ENCODE measurements around the gene NCR1. TPM values are rescaled to one million over a fixed set of nuclear protein-coding genes. Genes with fewer than 3 reads are reported as not detected.

Gene NCR1
- total and polyA plus RNA-seq, 10 of the 15 experiments (the other 5 are each of a cell fraction or from before 2014, with no cell fraction given), result 0.06 to 6.9 (median 0.13) TPM; not detected in 7

DNA sequence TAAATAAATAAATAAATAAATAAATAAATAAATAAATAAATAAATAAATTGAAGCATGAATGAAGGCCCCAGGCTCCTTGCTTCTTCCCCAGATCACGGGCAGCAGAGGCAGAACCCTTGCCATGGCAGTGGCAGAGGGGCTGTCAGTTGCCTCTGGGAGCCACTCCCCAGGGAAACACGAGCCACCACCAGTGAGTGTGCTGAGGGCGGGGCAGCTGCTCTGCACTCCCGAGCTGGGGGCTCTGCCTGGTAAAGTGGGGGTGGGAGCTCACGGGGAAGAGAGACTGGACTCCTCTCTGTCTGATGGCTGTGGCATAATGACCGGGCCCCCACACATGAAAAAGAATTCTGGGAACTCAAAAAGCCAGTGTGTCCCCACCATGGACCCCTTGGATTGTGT is 24.1 kb upstream of the NCR1 start:
- BruUV-seq (replicated peaks), result no TSS peak
- Histone ChIP-seq H4K20me1 (ENCODE audit: control insufficient read depth, insufficient read depth) (no peaks in the 10 kb centered on the region), H2AFZ (ENCODE audit: control insufficient read depth, low read depth, low read length) (no peak overlapping the region), H3K36me3 (ENCODE audit: control insufficient read depth in 2 of 2, insufficient read depth in 2 of 2, low read length in 1 of 2) (no peaks in the 10 kb centered on the region), H3K4me3 (no peak overlapping the region), H3K27me3 (replicated peaks in 1 of 2; ENCODE audit: control insufficient read depth in 2 of 2, insufficient read depth in 2 of 2, low read length in 1 of 2) (no peaks in the 10 kb centered on the region; a peak in 1 of 4 replicates), H3K79me2 (ENCODE audit: control insufficient read depth, insufficient read depth, low read length) (no peaks in the 10 kb centered on the region), H3K4me1 (ENCODE audit: control insufficient read depth, insufficient read depth, low read length) (peaks cover 3% of the 10 kb centered on the region; the same call in 1 of the 2 replicates), H3K27ac (ENCODE audit: control insufficient read depth, insufficient read depth) (no peak overlapping the region), H3K9me3 (replicated peaks; ENCODE audit: control insufficient read depth, insufficient read depth, low read length) (no peaks in the 10 kb centered on the region), H3K4me2 (ENCODE audit: control insufficient read depth, insufficient read depth) (no peak overlapping the region), H3K9ac (ENCODE audit: control insufficient read depth, insufficient read depth, low read length) (no peak overlapping the region)
- DNase-seq (ENCODE audit: low read depth, low spot score) (no peak), ATAC-seq (no peak), FAIRE-seq (no peak)
- POLR2A ChIA-PET, result no interaction called here
- in situ Hi-C loops (cut with MboI), result no loop called here
- CTCF ChIA-PET, result interaction anchor here (1.0 to 2.1 kb wide), 6 partner anchors 21 to 400 kb away, joined by 3 to 6 read pairs (median 4); no protein-coding TSS in a partner anchor
- WGBS (ENCODE audit: insufficient coverage, insufficient replicate concordance, low lambda C conversion rate, missing lambda C conversion rate), result 31% methylated on average over 6 of the region's 6 CpGs
- SMC1A ChIA-PET (ENCODE audit: uncharacterized antibody, unreplicated experiment), result interaction anchor here (1.2 to 1.3 kb wide), 2 partner anchors 34 to 373 kb away, joined by 3 read pairs; no protein-coding TSS in a partner anchor
- TF ChIP-seq SMAD1 (IDR thresholded peaks at IDR 0.05; ENCODE audit: low read depth, partially characterized antibody), result no peak
- no peak for TF ChIP-seq EP300 (IDR thresholded peaks at IDR 0.05; ENCODE audit: borderline replicate concordance in 1 of 2, control insufficient read depth in 1 of 2, low read depth in 2 of 2, low read length in 2 of 2)
- TF ChIP-seq HCFC1 (IDR thresholded peaks at IDR 0.05; ENCODE audit: low read length), result no peak
- TF ChIP-seq BCL11A (IDR thresholded peaks at IDR 0.05; ENCODE audit: low read depth, low read length), result no peak
- TF ChIP-seq, protein P1, sequence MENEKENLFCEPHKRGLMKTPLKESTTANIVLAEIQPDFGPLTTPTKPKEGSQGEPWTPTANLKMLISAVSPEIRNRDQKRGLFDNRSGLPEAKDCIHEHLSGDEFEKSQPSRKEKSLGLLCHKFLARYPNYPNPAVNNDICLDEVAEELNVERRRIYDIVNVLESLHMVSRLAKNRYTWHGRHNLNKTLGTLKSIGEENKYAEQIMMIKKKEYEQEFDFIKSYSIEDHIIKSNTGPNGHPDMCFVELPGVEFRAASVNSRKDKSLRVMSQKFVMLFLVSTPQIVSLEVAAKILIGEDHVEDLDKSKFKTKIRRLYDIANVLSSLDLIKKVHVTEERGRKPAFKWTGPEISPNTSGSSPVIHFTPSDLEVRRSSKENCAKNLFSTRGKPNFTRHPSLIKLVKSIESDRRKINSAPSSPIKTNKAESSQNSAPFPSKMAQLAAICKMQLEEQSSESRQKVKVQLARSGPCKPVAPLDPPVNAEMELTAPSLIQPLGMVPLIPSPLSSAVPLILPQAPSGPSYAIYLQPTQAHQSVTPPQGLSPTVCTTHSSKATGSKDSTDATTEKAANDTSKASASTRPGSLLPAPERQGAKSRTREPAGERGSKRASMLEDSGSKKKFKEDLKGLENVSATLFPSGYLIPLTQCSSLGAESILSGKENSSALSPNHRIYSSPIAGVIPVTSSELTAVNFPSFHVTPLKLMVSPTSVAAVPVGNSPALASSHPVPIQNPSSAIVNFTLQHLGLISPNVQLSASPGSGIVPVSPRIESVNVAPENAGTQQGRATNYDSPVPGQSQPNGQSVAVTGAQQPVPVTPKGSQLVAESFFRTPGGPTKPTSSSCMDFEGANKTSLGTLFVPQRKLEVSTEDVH (IDR thresholded peaks at IDR 0.05; ENCODE audit: low read depth, partially characterized antibody), result no peak
- no peak for TF ChIP-seq MYB (IDR thresholded peaks at IDR 0.05; ENCODE audit: borderline replicate concordance, low read depth, low read length)
- no peak for TF ChIP-seq NFYA (IDR thresholded peaks at IDR 0.05; ENCODE audit: borderline replicate concordance, low read depth, low read length)
- no peak for TF ChIP-seq RBBP5 (conservative IDR thresholded peaks at IDR 0.05)
- TF ChIP-seq BRCA1 (IDR thresholded peaks at IDR 0.05; ENCODE audit: low read depth, low read length), result no peak
- RAD21 ChIA-PET (ENCODE audit: unreplicated experiment), result no interaction called here
- intact Hi-C loops (cut with micrococcal nuclease; ENCODE audit: unreplicated experiment), result loop anchor here (1.0 to 5.0 kb wide), 3 partner anchors 37 to 280 kb away; no protein-coding TSS in a partner anchor
